Endothelial cell of umbilical vein (primary cell): ENCODE results near the gene IRF3. TPM values are rescaled to one million over a fixed set of nuclear protein-coding genes. Genes with fewer than 3 reads are reported as not detected.
A peak's percentile ranks its signal among the peaks of the same experiment; 100 is the strongest.

ENCODE experiments used
- BruUV-seq: library from RNA; stranded (reverse); fragments of 400-500 nt; replicated peaks from 2 replicates; lab custom pipeline; 2021; lab: Mats Ljungman, UMichigan
- CTCF ChIA-PET: fragments of 300-600, 350-600 bp; sonication (Branson Sonifier 250); formaldehyde crosslinking; loops from one replicate; lab custom pipeline; 2021; ENCODE audit warnings: antibody characterized with exemption, inconsistent platforms; lab: Charles Lee
- POLR2A ChIA-PET: fragments of 300-600, 350-600 bp; sonication (Branson Sonifier 250); formaldehyde crosslinking; loops from one replicate; lab custom pipeline; 2021; ENCODE audit warnings: antibody characterized with exemption, inconsistent platforms; lab: Charles Lee
- DNase-seq: peaks from one replicate; pipeline ENCODE4 v3.0.0-alpha.2; 2011; ENCODE audit warnings: low read depth, low spot score
- FAIRE-seq: peaks from 2 replicates; lab custom pipeline; 2011; peaks lifted over from hg19 to GRCh38; lab: Jason Lieb, UNC
- H2AFZ ChIP-seq: 2 replicates; pipeline ENCODE4 v1.6.0; 2012; ENCODE audit warnings: low read depth, low read length, control low read depth, inconsistent platforms
- H3K27ac ChIP-seq: 2 replicates; pipeline ENCODE4 v1.5.1; 2011; ENCODE audit warnings: low read depth, mild to moderate bottlenecking, control low read depth, low read length, moderate library complexity; ENCODE audit not compliant: insufficient read depth
- H3K27me3 ChIP-seq, 2 experiments: 2 replicates each; pipeline versions ENCODE4 v1.6.0 to v1.6.1; 2011; ENCODE audit warnings: low read length in 2 of 2, mixed read lengths in 1 of 2; ENCODE audit not compliant: control insufficient read depth in 2 of 2, insufficient read depth in 2 of 2
- H3K36me3 ChIP-seq, 2 experiments: 2 replicates in 1 of 2; 3 replicates in 1 of 2; pipeline ENCODE4 v1.5.1; 2011; ENCODE audit warnings: low read length in 2 of 2, mild to moderate bottlenecking in 1 of 2, moderate library complexity in 1 of 2; ENCODE audit not compliant: control insufficient read depth in 2 of 2, insufficient read depth in 2 of 2; ENCODE audit errors: extremely low read depth in 1 of 2
- H3K4me1 ChIP-seq: 3 replicates; pipeline ENCODE4 v1.5.1; 2011; ENCODE audit warnings: mild to moderate bottlenecking, low read length; ENCODE audit not compliant: control insufficient read depth, insufficient read depth; ENCODE audit errors: extremely low read depth
- H3K4me2 ChIP-seq: 2 replicates; pipeline ENCODE4 v1.6.1; 2011; ENCODE audit warnings: low read length, control low read depth, mixed read lengths; ENCODE audit not compliant: insufficient read depth
- H3K4me3 ChIP-seq, 3 experiments: fragments of 200-600 bp in 1 of 3; sonication (generic), shearing (Covaris generic) in 1 of 3; replicated peaks in 1 of 3; 2 replicates each; pipeline ENCODE4 v1.5.1; 2011 to 2016; ENCODE audit warnings: control low read depth in 3 of 3, low read length in 3 of 3, mild to moderate bottlenecking in 2 of 3, inconsistent platforms in 1 of 3, low read depth in 1 of 3, moderate library complexity in 1 of 3; ENCODE audit not compliant: insufficient read depth in 1 of 3
- H3K79me2 ChIP-seq: 2 replicates; pipeline ENCODE4 v1.6.0; 2012; ENCODE audit warnings: low read length, inconsistent platforms; ENCODE audit not compliant: control insufficient read depth, insufficient read depth
- H3K9ac ChIP-seq: replicated peaks from 2 replicates; pipeline ENCODE3; 2011; ENCODE audit warnings: low read length, control low read depth; ENCODE audit not compliant: insufficient read depth; ENCODE audit errors: extremely low read depth
- H3K9me1 ChIP-seq: replicated peaks from 3 replicates; pipeline ENCODE4 v1.6.0; 2011; ENCODE audit warnings: mild to moderate bottlenecking, low read length; ENCODE audit not compliant: control insufficient read depth, insufficient read depth; ENCODE audit errors: extremely low read depth
- H3K9me3 ChIP-seq: replicated peaks from 2 replicates; pipeline ENCODE4 v1.5.1; 2012; ENCODE audit warnings: low read length, inconsistent platforms; ENCODE audit not compliant: control insufficient read depth, insufficient read depth
- H4K20me1 ChIP-seq: replicated peaks from 2 replicates; pipeline ENCODE3; 2011; ENCODE audit warnings: mild to moderate bottlenecking, low read length; ENCODE audit not compliant: control insufficient read depth, insufficient read depth; ENCODE audit errors: extremely low read depth
- CTCF ChIP-seq, 2 donors: IDR thresholded peaks; 1 replicate in 1 of 2; 2 replicates in 1 of 2; pipeline ENCODE4 v1.5.1; 2011; ENCODE audit warnings: low read length in 2 of 2, mild to moderate bottlenecking in 2 of 2, moderate library complexity in 2 of 2, control low read depth in 1 of 2, inconsistent platforms in 1 of 2, low read depth in 1 of 2; ENCODE audit not compliant: insufficient read depth in 1 of 2; ENCODE audit errors: extremely low read depth in 1 of 2
- EZH2 ChIP-seq: IDR thresholded peaks from 2 replicates; pipeline ENCODE4 v1.6.1; 2012; ENCODE audit warnings: borderline replicate concordance, low read depth, mild to moderate bottlenecking, moderate library complexity, low read length, inconsistent platforms; ENCODE audit not compliant: severe bottlenecking
- FOS ChIP-seq: IDR thresholded peaks from 2 replicates; pipeline ENCODE4 v1.6.1; 2011; ENCODE audit warnings: mild to moderate bottlenecking, low read length, moderate library complexity, borderline replicate concordance; ENCODE audit not compliant: insufficient read depth
- GATA2 ChIP-seq: IDR thresholded peaks from 2 replicates; pipeline ENCODE4 v1.7.0; 2011; ENCODE audit warnings: low read depth, mild to moderate bottlenecking, moderate library complexity, mixed read lengths, low read length; ENCODE audit not compliant: insufficient read length, insufficient read depth
- JUN ChIP-seq: IDR thresholded peaks from 2 replicates; pipeline ENCODE4 v1.6.1; 2011; ENCODE audit warnings: borderline replicate concordance, low read depth; ENCODE audit not compliant: insufficient read length, insufficient read depth
- MAX ChIP-seq: IDR thresholded peaks from 2 replicates; pipeline ENCODE4 v1.6.1; 2011; ENCODE audit not compliant: insufficient read depth, insufficient read length
- MYC ChIP-seq: IDR thresholded peaks from one replicate; pipeline ENCODE4 v1.6.1; 2011; ENCODE audit warnings: mild to moderate bottlenecking, low read depth, low read length
- POLR2A ChIP-seq: IDR thresholded peaks from 2 replicates; pipeline ENCODE4 v1.6.1; 2012; ENCODE audit warnings: low read depth, mild to moderate bottlenecking, control low read depth, low read length
- POLR2AphosphoS5 ChIP-seq: IDR thresholded peaks from 2 replicates; pipeline ENCODE4 v1.6.1; 2012; ENCODE audit warnings: low read depth, mild to moderate bottlenecking, control low read depth, low read length, moderate library complexity; ENCODE audit not compliant: insufficient read depth
- dilution Hi-C: fragments of 300-500 bp; cut with MboI; formaldehyde crosslinking; loops from one replicate; pipeline ENCODE4 v1.15.0; 2019; ENCODE audit warnings: low sequenced_read_pairs; ENCODE audit not compliant: extremely low pct_ligation_motif_present
- intact Hi-C: fragments of 100-400 bp; cut with micrococcal nuclease; formaldehyde crosslinking; loops from one replicate; pipeline ENCODE4 v1.10.0; 2022
- polyA plus RNA-seq, 4 experiments: library from polyadenylated mRNA; depleted of rRNA in 3 of 4; stranded (reverse) in 3 of 4; unstranded in 1 of 4; fragments of >200 nt; gene quantifications; 2 replicates each; pipeline versions ENCODE4 v1.2.1 to v1.2.3, GENCODE V29; 2011 to 2012; ENCODE audit warnings: missing spikeins in 1 of 4
- total RNA-seq: library from RNA; stranded (reverse); gene quantifications from 2 replicates; pipeline ENCODE4 v1.2.3, GENCODE V29; 2021

The IRF3 gene
- total and polyA plus RNA-seq, 2 donors (not counting 3 experiments of a cell fraction or from before 2014, with no cell fraction given) = 64.8 to 73.5 TPM

GRCh38 chr19:49688531-49689132, 23.0 kb upstream of the IRF3 start:
- ChIA-PET CTCF (interaction anchor here (2.9 kb wide), 1 partner anchor 8 kb away, joined by 9 read pairs; no protein-coding TSS in a partner anchor), POLR2A (no interaction called here)
- DNase-seq = peak; percentile 70
- intact Hi-C loops = loop anchor here (5.0 kb wide), 1 partner anchor 119 kb away; no protein-coding TSS in a partner anchor
- dilution Hi-C loops = no loop called here
- peaks cover 2% of the 10 kb centered on the region for H3K79me2 ChIP-seq
- FAIRE-seq = peak; percentile 64
- H3K4me2 ChIP-seq = no peak overlapping the region
- no peak overlapping the region for H2AFZ ChIP-seq
- no peak overlapping the region for H3K9ac ChIP-seq
- TF ChIP-seq EZH2 (no peak), CTCF (IDR thresholded peaks at IDR 0.05; ENCODE audit: extremely low read depth in 1 of 2, insufficient read depth in 1 of 2, low read depth in 1 of 2, low read length in 2 of 2) (no peak), MYC (no peak), MAX (no peak), GATA2 (no peak), POLR2AphosphoS5 (no peak), POLR2A (no peak), JUN (no peak), FOS (no peak)
- peak overlapping the region in 1 of 3 experiments; percentile 74 for H3K4me3 ChIP-seq
- no peak overlapping the region for H3K27ac ChIP-seq
- no TSS peak for BruUV-seq
- no peaks in the 10 kb centered on the region for H4K20me1 ChIP-seq
- H3K4me1 ChIP-seq = peaks cover 40% of the 10 kb centered on the region
- H3K9me1 ChIP-seq = no peaks in the 10 kb centered on the region
- H3K9me3 ChIP-seq = no peaks in the 10 kb centered on the region
- H3K36me3 ChIP-seq = peaks cover 2 to 25% of the 10 kb centered on the region in 2 experiments
- no peaks in the 10 kb centered on the region for H3K27me3 ChIP-seq
